Globus pallidus (tissue), 1 donor: ENCODE measurements around the gene ANKDD1A.

Experiments used
- DNase-seq: peaks from one replicate; pipeline ENCODE4 v3.0.0-alpha.2; 2015; ENCODE audit warnings: low spot score

Gene ANKDD1A

GRCh38 chr15:64895285-64896065, 16.2 kb upstream of the ANKDD1A start:
- DNase-seq, result no peak

- no peak for DNase-seq
Measured at GRCh38 chr15:64896371-64897069, 15.2 kb upstream of the ANKDD1A start.

- DNase-seq, result no peak
Measured at GRCh38 chr15:64897345-64897985, 14.2 kb upstream of the ANKDD1A start.

DNA sequence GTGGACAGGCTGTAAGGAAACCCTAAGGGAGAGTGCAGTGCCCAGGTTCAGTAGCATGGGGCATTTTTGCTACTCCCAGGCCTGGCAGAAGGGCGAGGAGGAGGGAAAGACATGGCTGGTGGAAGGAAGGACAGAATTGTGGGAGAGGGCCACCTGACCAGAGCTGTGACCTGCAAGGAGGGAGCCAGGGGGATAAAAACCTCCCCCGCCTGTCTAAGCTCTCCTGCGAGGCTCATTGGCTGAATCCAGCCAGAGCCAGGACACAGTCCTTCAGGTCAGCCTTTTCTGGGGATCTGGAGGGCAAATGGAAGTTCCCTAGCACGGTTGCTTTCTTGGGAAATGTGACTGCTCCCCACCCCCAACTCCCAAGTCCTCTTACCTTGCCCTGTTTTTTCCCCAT, 13.3 kb upstream of the ANKDD1A start:
- DNase-seq, result no peak

DNA sequence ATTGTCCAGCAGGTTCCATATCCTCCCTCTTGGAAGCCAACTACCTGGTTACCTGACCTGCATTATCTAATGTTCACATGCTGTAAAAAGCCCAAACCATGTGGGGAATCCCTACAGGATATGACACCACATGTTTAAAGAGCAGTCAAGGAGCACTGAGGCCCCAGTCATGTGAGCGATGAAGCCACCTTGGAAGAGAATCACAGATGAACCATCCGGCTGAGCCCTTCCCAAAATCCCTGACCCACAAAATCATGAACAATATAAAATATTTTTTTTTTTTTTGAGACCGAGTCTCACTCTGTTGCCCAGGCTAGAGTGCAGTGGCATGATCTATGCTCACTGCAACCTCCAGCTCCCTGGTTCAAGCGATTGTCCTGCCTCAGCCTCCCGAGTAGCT, 10.6 kb upstream of the ANKDD1A start:
- DNase-seq, result no peak

DNA sequence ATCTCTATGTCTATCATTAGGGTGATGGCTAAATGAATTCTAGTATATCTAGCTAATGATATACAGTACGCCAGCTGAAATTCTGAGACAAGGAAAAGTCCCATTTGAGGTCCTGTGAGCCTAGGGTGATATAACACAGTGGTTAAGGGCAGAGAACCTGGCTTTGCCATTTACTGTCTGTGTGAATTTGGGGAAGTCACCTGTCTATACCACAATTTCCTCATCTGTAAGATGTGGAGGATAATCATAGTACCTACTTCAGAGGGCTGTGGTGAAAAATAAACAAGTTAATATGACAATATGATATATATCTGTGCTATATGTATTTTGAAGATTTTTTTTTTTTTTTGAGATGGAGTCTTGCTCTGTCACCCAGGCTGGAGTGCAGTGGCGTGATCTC, 9.8 kb upstream of the ANKDD1A start:
- no peak for DNase-seq

DNA sequence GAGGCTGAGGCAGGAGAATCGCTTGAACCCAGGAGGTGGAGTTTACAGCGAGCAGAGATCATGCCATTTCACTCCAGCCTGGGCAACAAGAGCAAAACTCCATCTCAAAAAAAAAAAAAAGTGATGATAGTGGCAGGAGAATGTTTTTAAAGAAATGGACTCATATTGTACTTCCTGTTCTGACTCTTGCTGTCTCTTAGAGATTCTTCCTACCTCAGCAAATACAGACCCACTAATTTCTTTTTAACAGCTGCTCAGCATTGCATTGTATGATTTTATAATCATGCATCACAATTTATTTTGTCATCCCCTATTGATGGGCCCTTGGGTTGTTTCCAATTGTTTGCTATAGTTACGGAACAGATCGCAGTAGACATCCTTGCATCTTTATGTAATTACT, 8.8 kb upstream of the ANKDD1A start:
- DNase-seq, result no peak

DNA sequence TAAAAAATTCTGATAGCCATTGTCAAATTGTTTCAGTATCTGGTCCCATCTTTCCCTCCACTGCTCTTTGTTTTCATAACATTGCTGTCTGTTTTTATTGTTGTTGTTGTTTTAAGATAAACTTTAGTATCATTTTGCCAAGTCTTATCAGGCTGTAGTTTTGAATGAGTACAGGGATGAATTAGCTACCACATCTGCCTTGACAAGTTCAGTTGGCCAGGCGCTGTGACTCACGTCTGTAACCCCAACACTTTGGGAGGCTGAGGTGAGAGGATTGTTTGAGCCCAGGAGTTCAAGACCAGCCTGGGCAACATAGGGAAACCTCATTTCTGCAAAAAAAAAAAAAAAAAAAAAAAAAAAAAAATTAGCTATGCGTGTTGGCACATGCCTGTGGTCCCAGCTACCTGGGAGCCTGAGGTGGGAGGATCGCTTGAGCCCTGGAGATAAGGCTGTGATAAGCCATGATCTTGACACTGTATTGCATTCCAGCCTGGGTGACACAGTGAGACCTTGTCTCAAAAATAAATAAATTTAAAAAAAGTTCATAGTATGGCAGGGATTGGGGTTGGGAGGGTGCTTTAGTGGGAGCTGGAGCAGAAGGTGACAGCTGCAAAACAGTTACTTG, 8.3 kb upstream of the ANKDD1A start:
- DNase-seq, result no peak

DNA sequence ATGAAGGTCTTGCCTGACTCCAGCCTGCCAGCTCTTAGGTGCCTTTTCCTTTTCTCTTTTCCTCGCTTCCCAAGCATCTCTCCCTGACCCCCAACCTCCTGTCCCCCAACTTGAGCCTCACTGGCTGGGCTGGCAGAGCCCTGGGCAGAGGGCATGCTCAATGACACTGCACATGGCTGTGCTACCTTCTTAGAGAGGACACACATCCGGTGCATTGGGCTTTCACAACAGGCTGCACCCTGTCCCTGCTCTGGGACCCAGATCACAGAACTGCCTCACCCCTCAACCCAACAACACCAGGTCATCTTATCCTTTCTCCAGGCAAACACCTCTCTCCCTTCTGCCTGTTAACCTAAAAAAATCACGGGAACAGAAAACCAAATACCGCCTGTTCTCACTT, 7.5 kb upstream of the ANKDD1A start:
- DNase-seq, result no peak

DNA sequence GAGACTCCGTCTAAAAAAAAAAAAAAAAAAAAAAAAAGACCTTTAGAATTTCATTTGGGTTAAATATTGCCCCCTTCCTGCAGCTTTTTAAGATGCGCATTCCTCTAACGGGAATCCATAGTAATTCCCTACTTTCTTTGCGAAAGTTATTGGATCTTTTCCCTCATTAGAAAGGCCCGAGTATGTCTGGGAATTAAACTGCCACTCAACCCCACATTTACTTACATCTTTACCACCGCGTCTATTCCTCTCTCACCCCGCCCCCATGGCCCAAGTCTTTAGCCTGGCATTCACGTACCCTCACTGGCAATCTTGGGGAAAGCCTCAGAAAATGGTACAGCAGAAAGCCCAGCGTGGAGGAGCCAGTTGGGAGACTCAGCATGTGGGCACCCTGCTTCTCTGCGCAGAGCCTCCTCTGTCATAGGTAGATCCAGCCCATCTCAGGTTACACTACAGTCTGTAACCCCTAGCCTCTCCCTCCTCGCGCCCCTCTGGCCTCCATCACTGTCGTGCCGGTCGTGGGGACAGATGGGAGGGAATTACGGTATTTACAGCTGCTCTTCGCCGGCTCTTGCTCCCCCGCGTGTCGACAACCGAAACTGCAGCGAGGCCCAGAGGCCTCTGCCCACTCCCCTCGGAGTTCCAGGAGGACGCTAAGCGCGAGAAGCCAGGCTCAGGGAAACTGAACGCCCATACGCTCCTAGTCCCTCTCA, 6.4 kb upstream of the ANKDD1A start:
- DNase-seq, result peak; percentile 75

DNA sequence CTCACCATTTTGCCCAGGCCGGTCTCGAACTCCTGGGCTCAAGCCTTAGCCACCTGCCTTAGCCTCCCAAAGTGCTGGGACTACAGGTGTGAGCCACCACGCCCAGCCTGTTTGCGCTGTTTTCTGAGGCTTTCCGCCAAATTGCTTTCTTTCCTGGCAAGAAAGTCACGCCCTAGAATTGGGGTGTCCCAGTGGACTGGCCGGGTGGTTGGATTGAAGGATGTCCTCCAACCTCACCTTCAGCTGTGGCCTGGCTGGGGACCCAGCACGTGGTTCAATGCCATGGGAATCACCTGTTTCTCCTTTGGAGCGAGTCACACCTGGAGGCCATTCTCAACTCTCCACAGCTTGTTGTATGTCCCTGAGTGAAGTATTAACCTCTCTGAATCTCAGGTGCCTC, 5.8 kb upstream of the ANKDD1A start:
- no peak for DNase-seq

GRCh38 chr15:64906402-64906801, 5.3 kb upstream of the ANKDD1A start:
- no peak for DNase-seq

GRCh38 chr15:64907991-64908390, 3.7 kb upstream of the ANKDD1A start:
- no peak for DNase-seq

DNA sequence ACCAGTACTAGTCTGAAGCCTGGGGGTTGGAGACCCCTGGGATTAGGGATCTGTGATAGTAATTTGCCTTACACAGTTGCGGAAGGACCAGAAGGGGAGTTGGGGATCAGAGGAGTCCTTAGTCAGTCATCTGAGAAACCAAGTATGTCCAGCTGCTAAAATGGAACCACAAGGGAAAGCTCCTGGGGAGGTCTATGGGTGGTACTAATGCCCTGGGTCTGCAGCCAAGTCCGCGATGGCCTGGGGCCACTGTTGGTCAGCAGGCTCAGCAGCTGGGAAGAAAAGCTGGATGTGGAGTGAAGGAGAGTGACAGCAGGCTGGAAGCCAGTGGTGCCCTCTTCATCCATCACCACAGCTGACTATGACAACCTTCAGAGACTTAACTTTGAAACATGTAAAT, 2.2 kb upstream of the ANKDD1A start:
- no peak for DNase-seq

DNA sequence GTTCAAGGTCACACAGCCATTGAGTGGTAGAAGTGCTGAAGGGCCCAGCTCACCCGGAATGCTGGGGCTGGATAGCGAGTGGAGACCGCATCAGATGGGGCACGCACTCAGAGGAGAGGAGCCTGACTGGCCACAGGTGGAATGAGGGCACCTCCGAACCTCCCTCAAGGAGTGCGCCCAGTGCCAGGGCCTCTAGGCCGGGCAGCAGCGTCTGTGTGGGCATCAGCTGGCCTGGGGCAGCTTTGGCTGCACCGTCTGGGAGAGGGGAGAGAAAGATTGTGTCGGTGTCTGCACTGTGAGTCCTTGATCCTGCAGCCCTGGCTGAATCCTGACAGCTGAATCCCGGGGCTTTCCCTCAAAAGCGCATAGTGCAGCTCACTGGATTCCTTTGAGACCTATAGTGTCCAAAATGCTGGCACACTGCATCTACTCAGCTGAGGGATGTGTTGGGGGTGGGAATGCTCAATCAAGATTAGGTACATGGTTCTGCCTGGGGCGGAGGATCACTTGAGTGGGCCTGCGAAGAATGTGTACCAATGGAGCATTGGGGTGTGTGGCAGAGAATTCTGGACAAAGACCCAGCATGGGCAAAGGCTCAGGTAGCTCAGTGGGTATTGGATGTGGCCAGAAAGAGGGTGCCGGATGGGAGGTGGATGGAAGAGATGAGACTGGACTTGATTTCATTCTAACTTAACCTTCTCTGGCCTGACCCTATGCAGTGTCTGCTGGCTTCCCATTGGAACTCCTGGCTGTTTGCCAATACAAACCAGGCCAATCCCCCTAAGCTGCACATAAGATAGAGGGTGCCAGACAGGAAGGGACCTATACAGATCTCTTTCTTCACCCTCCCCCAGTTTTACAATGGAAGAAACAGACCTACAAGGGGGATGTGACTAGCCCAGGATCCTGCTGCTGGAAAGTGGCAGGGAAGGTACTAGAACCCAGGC, 950 bp downstream of the ANKDD1A start:
- DNase-seq, result no peak

GRCh38 chr15:64915518-64916227, 4.0 kb downstream of the ANKDD1A start:
- DNase-seq, result no peak

- no peak for DNase-seq
Measured at GRCh38 chr15:64916365-64916764, 4.7 kb downstream of the ANKDD1A start.

- DNase-seq, result no peak
Measured at GRCh38 chr15:64917211-64917610, 5.5 kb downstream of the ANKDD1A start.

DNA sequence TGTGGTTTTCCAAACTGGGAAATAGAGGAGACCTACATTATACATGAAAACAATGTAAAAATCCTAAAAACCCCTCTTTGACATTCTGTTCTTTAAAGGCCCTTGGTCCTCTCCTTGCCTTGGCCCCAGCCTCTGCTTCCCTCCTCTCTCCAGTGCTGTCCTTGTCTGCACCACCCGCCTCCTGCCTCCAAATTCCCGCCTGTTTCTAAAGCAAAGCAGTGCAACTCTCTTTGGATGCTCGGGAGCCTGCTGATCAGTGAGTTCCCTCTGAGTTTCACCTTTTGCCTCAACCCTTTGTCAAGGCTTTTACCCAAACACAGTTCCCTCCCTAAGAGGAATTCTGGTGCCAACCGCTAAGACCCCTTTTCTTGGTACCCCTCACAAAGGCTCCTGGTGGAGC, 8.0 kb downstream of the ANKDD1A start:
- no peak for DNase-seq

DNA sequence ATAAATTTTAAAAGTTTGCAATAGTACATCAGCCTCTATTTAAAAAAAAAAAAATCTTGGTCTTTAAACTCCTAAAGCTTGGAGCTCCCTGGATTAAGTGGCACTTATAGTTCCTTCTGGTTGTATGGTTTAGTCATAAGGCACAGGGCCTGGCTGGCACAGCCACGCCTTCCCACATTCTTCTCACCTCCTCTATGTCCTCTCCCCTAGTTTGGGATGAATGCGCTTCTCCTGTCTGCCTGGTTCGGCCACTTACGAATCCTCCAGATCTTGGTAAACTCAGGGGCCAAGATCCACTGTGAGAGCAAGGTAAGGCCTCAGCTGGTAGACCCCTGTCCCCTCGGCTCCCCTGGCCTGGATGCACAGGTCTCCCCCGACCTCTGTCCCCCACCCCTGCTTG, 10.0 kb downstream of the ANKDD1A start:
- no peak for DNase-seq
